Chondrocyte (in vitro differentiated cells): ENCODE results near the gene SNAPC2. TPM values are rescaled to one million over a fixed set of nuclear protein-coding genes. Genes with fewer than 3 reads are reported as not detected.

Experiments used
- DNase-seq: peaks from one replicate; pipeline ENCODE4 v3.0.0; 2021; ENCODE audit warnings: mixed read lengths, low spot score
- H3K27ac Mint-ChIP-seq: one replicate; pipeline ENCODE4 v1.8.0; 2021; ENCODE audit warnings: mild to moderate bottlenecking, moderate library complexity, mixed read lengths; ENCODE audit not compliant: unreplicated experiment
- H3K27me3 Mint-ChIP-seq: 2 replicates; pipeline ENCODE4 v1.8.0; 2021; ENCODE audit warnings: low read depth, mixed read lengths
- H3K36me3 Mint-ChIP-seq: 2 replicates; pipeline ENCODE4 v1.8.0; 2021; ENCODE audit warnings: low read depth, mixed read lengths
- H3K4me1 Mint-ChIP-seq: 2 replicates; pipeline ENCODE4 v1.8.0; 2021; ENCODE audit warnings: low read depth, mild to moderate bottlenecking, mixed read lengths
- H3K4me3 Mint-ChIP-seq: one replicate; pipeline ENCODE4 v1.8.0; 2021; ENCODE audit warnings: mild to moderate bottlenecking, moderate library complexity, mixed read lengths; ENCODE audit not compliant: unreplicated experiment
- H3K9me3 Mint-ChIP-seq: 2 replicates; pipeline ENCODE4 v1.8.0; 2021; ENCODE audit warnings: low read depth, mixed read lengths
- CTCF ChIP-seq: fragments of 200-600 bp; sonication (generic); IDR thresholded peaks from 2 replicates; pipeline ENCODE4 v1.5.0; 2021; ENCODE audit warnings: antibody characterized with exemption, mild to moderate bottlenecking, moderate library complexity
- total RNA-seq: library from RNA; stranded (reverse); gene quantifications from 3 replicates; pipeline ENCODE4 v1.2.1, GENCODE V29; 2021

The SNAPC2 gene
- total RNA-seq, 1 donor from 2014 or later = 27.9 TPM

GRCh38 chr19:7944177-7944761 is 24.1 kb downstream of the SNAPC2 start:
- DNase-seq = no peak
- Mint-ChIP-seq H3K4me3 (peak overlapping the region; percentile 95), H3K36me3 (peaks cover 6% of the 10 kb centered on the region), H3K9me3 (no peaks in the 10 kb centered on the region), H3K27ac (peak overlapping the region; percentile 99), H3K4me1 (peaks cover 30% of the 10 kb centered on the region), H3K27me3 (no peaks in the 10 kb centered on the region)
- peak; percentile 99 for TF ChIP-seq CTCF

GRCh38 chr19:7947939-7948338 is 27.8 kb downstream of the SNAPC2 start:
- Mint-ChIP-seq H3K4me1 (peaks cover 10% of the 10 kb centered on the region), H3K9me3 (no peaks in the 10 kb centered on the region), H3K4me3 (no peak overlapping the region), H3K36me3 (no peaks in the 10 kb centered on the region), H3K27me3 (no peaks in the 10 kb centered on the region), H3K27ac (no peak overlapping the region)
- no peak for DNase-seq
- no peak for TF ChIP-seq CTCF

- no peaks in the 10 kb centered on the region for H3K9me3 Mint-ChIP-seq
- no peak overlapping the region for H3K4me3 Mint-ChIP-seq
- H3K4me1 Mint-ChIP-seq = peaks cover 7% of the 10 kb centered on the region
- H3K27ac Mint-ChIP-seq = no peak overlapping the region
- no peak for TF ChIP-seq CTCF
- DNase-seq = no peak
- no peaks in the 10 kb centered on the region for H3K27me3 Mint-ChIP-seq
- peaks cover 3% of the 10 kb centered on the region for H3K36me3 Mint-ChIP-seq
Measured at GRCh38 chr19:7953060-7953459, 32.9 kb downstream of the SNAPC2 start.

- no peak overlapping the region for H3K27ac Mint-ChIP-seq
- H3K27me3 Mint-ChIP-seq = no peaks in the 10 kb centered on the region
- H3K36me3 Mint-ChIP-seq = peaks cover 3% of the 10 kb centered on the region
- no peak overlapping the region for H3K4me3 Mint-ChIP-seq
- no peak for TF ChIP-seq CTCF
- no peaks in the 10 kb centered on the region for H3K9me3 Mint-ChIP-seq
- H3K4me1 Mint-ChIP-seq = peaks cover 7% of the 10 kb centered on the region
- no peak for DNase-seq
Measured at GRCh38 chr19:7953576-7953975, 33.4 kb downstream of the SNAPC2 start.

- H3K27me3 Mint-ChIP-seq = no peaks in the 10 kb centered on the region
- no peak for DNase-seq
- no peaks in the 10 kb centered on the region for H3K9me3 Mint-ChIP-seq
- no peak overlapping the region for H3K4me3 Mint-ChIP-seq
- H3K4me1 Mint-ChIP-seq = peaks cover 7% of the 10 kb centered on the region
- peaks cover 3% of the 10 kb centered on the region for H3K36me3 Mint-ChIP-seq
- no peak overlapping the region for H3K27ac Mint-ChIP-seq
- TF ChIP-seq CTCF = no peak
Measured at GRCh38 chr19:7955696-7956095, 35.6 kb downstream of the SNAPC2 start.
